CMK (cell line): Measurements from ENCODE around the gene CADPS.
"Not testable (repeated sequence)": the region's sequence is repeated elsewhere in the genome, so short reads cannot be mapped to it uniquely, and the experiment has no call there.

Experiments
- DNase-seq: peaks from one replicate; pipeline ENCODE4 v3.0.0-alpha.2; 2010; ENCODE audit warnings: low read depth

Gene CADPS

DNA sequence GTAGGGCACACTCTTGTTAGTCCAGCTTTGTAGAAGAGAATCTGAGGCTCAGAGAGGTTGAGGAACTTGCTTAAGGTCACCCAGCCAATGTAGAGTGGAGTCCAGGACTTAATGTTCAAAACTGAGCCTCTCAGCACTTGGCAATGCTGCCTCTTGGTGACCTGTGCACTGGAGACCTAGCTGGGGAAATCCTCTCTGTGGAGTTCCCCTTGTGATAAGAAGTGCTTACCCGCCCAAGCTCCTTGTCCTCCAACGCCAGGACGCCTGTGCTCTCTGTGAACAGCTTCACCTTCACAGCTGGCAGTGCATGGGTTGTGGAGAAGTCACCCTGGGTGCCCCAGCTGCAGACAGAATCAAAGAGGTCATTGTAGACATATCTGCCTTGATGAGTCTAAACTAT lies 282.8 kb downstream of the CADPS start:
- DNase-seq: no peak

DNA sequence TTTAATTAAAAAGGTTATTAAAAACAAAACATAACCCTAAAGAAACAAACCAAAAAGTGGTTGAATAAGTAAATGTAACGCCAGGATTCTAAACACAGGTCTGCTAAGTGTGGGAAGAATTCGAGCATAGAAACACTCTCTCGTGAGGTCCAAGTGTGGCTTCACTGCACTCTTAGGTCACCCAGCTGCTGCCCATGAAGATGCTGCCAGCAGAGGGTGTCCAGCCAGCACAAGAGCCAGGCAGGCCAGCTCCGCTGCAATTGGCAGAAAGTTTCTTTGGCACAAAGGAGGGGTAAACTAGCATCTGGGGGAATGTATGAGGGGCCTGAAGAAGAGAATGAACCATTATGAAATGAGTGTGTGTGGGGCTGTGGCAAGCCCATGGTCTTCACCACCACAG lies 286.1 kb downstream of the CADPS start:
- no peak for DNase-seq

DNA sequence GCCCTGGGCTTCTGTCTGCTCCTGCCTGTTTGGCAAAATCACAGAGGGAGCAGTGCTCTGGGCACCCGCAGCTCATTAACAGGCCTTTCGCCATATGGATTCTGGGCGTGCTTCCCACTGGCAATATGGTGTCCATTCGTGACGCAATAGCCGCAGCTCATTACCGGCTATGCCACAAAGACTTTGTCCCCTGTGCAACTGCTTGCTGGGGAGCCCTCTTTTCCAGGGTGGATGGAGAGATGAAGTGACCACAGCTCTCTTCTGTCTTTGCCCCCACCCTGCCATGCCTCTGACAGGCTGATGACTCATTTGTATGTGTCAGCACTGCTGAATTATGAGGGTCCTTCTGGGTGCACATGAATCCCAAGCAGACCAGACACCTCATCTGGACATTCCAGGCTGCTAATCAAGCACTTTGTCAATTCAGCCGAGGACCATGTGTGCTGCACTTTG lies 287.6 kb downstream of the CADPS start:
- DNase-seq: no peak

DNA sequence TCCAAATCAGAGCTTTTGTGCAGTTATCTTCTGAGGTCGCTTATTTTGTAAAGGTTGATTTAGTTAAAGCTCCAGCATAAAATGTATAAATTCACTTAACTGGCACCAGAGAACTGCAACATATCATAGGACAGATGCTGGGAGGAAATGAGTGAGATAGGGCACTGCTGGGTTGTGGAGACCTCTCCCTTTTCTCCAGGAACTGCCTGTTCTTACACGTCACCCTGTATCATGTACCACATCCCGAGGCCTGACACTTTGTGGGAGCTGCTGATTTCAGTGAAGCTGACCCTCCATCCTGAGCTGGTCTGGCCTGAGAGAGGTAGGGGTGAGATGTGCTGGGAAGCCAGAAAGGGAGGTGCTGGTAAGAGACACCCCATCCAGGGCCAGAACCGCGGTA lies 288.0 kb downstream of the CADPS start:
- no peak for DNase-seq

DNA sequence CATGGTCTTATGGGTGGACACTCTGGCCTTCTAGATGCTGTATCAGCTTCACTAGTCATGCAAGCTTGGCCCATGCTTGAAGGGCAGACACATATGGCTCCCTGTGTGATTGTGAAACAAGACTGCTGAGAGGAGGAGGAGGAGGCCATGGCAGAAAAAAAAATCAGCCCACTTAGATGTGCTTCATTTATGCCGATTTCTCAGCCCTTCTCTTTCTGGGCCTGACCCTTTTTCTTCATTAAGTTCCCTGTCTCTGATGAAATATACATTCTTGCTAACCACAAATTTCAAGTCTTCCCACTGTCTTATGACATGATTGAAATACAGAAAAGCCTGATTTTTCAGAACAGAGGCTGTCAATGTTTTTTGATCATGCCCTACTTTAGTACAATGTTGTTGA lies 288.9 kb downstream of the CADPS start:
- no peak for DNase-seq

DNA sequence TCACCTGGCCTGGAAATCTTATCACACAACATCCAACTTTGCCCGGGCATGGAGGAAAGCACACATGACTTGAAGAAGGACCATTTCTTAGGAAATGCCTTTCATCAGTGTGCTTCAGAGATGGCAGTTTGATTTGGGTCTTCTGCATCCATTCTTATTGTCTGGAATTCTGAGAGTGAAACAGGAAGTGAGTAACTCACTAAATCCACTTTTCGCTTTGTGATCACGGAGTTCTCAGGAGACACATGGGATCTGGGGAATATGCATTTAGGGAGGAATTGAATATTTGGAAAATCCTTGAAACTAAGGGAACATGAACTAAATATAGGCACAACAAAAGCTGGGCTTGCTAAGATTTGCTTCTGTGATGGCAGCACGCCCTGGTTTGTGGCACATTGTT lies 289.4 kb downstream of the CADPS start:
- DNase-seq: no peak

DNA sequence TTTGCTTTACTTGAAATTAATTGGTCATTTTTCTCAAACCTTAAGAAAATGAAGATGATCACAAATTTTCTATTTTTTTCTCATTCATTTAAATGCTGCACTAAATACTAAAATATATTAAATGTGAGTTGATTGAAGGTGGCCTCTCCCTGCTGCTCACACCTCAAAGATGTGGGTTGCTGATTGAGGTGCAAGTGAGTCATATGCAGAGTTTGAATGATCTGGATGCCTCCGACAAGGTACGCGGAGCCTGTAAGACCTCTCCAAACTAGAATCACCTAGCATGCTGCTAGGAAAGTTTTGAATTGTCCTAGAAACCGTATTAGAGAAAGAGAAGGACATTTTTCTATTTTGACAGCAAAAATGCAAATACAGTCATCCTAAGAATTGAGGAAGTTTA lies 290.6 kb downstream of the CADPS start:
- DNase-seq: no peak

DNA sequence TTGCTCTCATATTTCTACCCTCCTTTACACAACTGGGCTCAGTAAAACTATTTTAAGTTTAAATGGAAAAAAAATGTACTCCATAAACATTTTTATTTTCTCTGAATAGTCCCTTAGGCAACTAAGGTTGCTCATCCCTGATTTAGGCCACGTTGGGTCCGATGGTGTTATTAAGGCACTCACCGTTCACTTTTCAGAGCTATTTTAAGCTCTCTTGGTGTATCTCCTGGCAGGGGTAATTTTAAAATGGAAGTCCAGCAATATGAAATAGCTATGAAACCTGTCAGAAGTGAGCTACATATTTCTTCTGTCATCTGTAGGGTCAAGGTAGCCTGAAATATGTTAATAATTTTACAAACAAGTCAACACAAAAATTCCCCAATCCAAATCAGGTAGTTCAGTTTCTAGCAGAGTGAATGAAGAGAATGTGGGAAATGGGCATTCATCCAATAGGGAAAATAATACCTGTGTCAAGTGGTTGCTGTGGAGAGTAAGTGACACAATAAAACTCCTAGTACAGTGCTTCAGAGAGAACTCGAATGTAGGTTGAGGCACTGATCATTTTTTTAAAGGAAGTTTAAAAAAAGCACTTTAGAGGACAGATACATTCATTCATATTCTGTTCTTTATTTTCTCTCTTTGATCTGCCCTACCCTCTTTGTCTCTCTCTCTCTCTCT lies 292.6 kb downstream of the CADPS start:
- DNase-seq: no peak

DNA sequence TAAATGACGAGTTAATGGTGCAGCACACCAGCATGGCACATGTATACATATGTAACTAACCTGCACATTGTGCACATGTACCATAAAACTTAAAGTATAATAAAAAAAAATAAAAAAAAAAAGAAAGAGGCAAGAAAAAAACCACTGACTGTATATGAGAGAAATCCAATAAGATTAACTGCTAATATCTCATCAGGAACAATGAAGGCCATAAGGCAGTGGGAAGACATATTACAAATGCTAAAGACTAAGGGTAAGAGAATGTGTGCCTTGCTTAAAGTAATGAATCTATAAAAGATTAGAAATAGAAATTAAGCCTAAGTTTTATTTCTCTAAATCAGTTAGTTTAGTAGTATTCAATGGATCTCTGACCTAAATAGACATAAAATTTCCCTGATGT lies 294.7 kb downstream of the CADPS start:
- not testable (repeated sequence) for DNase-seq

DNA sequence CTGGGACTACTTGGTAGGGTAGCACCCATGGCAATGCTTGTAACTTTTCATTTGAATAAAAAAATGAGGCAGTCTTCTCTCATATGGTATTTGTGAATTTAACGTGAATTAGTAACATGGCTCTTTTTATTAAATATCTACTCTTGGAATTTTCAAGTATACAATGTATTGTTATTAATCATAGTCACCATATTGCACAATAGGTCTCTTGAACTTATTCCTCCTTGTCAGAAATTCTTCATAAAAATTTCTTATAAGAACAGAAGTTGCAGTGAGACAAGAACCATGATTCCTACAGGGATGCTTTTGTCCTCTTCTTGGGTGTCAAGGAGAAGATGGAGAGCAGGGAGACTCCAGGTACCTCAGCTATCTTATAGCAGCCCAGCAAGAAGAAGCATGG lies 298.1 kb downstream of the CADPS start:
- no peak for DNase-seq

DNA sequence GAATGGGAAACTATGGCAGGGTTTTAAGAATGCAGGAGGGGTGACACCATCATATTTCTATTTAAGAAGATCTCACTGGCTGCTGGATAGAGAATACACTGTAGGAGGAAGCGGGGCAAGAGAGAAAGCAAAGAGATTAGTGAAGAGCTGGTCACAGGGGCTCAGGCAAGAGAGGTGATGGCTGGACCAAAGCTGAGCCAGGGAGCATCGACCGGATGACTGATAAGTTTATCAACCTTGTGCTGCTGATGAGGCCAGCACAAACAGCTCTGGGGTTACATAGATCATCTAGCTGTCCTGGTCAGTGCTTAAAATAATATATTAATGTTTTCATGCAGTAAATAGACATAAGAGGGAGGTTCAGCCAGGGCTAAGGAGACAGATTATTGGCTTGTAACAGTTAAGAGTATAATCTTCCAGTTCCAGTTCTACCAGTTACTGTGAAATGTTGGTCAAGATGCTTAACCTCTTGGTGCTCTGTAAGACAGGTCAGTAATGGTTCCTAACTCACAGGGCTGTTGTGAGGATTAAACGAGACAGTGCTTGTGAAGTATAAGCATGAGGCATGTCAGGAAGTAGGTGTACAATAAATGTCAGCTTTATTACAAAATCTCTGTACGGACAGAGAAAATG lies 300.8 kb downstream of the CADPS start:
- no peak for DNase-seq

DNA sequence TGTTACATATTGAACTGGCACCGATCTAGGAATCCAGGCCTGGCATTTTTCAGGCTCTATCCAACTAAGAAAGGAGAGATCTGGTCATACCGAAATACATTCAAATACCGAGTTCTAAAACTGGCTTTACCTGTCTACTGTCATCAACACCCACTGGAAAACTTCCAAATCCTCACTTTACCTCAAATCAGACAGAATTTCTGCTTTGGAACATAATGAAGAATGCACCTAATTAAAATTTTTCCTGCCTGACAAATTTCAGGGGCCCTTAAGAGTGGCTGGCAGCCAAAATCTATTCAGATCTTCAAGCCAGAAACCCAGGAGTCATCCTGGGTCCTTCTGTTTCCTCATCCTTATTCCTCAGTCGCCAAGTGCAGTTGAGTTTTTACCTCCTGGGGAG lies 303.3 kb downstream of the CADPS start:
- no peak for DNase-seq

DNA sequence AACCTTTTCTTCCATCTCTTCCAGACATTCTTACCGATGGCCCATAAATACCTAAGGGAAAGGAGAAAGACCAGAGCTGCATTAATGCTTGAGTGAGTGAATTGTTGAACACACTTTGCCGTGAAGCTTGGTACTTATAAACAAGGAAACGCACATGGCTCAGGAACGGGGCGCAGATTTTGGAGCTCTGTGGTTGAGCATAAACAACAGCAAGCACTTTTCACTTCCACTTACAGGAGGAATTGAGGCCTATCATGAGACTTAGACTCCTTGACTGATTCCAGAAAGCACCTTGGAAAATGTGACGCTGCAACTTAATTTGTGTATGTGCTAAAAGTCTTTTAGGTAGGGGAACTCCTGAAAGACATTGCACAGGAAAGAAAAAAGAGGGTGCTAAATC lies 304.3 kb downstream of the CADPS start:
- no peak for DNase-seq

DNA sequence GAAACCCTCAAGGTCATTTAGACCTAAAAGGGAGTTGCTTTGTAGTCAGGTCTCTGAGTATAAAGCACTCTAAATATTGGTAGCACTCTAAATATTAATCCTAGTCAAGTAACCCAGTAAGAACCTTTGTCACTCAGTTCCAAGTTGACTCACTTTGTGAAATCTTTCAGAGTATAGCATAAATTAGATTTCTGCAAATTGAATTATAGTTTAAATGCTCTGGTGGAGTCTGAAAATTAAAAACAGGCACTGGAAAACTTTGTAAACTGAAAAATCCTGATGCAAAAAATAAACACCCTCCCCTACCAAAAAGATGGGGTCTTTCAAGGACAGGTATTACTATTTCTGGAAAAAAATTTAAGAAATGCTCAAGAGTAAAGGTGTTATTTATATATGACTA lies 305.6 kb downstream of the CADPS start:
- no peak for DNase-seq

DNA sequence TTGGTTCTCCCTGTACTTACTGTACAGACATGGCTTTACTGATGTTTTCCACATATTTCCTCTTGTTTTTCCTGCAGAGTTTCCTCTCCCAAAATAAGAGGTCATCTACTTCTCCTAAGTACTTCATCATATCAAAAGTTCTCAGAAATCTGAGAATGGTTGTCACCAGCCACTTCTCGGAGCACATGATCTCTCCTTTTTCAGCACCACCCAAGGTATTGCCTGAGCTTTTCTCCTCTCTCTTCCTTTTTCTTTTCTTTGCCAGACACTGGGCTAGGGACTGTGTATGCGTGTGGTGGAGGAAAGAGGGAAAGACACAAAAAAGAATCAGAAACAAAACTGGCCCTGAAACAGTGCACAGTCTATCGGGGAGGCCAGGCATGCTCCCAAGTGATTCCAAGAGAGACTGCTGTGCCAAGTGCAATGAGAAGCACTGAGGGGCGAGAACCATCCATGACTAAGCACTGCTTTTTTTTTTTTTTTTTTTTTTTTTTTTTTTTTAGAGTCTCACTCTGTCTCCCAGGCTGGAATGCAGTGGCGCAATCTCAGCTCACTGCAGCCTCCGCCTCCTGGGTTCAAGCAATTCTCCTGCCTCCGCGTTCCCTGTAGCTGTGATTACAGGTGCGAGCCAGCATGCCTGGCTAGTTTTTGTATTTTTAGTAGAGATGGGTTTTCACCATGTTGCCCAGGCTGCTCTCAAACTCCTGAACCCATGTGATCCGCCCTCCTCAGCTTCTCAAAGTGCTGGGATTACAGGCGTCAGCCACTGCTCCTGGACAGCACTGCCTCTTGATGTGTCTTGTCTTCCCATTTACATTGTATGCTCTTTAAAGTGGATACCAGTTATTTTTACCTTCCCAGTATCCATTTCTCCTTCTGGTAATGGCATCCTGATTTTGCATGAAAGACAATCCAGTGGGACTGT lies 307.9 kb downstream of the CADPS start:
- DNase-seq: no peak

DNA sequence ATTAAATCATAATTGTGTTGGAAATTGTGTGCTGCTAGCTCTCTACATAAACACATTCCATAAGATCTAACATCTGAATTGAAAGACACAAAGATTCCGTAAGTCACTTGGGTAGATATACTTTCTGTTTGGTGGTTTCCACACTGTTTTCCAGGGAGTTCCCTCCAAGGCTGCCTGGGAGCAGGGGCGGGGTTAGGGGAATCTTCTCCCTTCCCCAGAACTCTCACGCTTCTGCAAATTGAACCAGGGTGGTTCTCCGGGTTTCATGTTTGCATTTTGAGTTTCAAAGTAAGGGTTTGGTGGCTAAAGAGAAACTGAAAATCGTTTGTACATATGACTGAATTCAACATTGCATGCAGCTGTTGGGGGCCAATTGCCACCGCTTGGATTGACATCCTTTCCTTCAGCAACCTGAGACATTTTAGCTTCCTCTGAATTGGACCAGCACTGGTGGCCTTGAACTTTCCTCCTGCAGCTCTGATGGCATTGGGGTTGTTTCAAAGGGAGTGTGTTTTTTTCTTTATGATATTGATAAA lies 309.1 kb downstream of the CADPS start:
- DNase-seq: no peak

DNA sequence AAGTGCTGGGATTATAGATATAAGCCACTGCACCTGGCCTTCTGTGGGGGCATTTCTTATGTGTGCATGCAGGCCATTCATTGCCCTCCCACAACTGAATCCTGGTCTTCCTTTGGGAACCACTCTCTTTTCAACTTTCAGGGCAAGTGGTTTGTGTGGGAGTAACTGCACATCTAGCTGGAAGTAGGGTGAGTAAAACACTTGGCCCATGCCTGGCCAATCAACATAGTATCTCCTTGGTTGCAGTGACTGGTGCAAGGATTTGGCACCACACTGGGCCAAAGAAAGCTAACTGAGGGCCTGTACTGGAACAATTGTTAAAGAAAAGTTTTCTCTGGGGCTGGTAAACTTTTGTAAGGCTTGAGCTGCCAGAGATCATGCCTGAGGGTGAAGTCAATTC lies 312.6 kb downstream of the CADPS start:
- no peak for DNase-seq

DNA sequence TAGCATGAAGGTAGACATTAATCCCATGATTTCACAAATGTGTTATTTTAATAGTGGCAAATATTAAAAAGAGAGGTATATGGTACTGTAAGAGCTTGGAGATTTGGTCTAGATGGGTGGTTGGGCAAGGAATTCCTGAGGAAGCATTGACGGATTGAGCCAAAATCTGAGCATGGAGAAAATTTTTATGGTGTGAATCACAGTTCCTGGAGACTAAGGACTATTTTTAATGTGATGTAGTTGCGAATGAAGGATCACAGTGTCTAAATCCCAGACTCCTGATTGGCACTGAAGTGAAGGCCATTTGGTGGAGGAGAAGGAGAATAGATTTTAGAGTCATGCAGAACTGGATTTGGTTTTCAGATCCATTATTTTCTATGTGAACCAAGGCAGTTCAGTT lies 313.2 kb downstream of the CADPS start:
- no peak for DNase-seq

DNA sequence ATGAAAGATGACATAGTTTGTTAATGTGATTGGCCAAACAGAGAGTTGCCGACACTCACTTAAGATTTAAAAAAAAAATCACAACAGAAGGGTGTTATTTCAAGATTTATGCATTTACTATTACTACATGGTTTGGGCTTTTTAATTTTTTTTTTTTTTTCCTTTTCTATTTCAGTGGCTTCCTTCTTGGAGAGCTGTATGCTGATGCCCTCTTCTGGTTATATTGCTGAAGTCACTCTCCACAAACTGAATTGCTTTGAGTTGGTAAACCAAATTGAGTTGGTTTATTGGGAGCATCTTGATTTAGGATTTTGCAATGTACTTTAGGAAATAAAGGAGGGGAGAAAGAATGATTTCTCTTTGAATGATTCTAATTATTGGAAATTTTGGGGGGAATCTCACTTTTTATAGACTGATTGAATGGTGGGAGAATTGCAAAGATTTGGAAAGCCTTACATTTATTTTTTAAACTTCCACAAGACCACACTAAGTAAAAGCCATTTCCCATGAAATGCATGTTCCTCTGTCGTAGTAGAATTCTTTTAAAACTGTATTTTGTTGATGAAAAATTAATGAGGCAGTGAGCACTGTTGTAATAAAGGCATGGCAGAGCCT lies 315.3 kb downstream of the CADPS start:
- DNase-seq: no peak

DNA sequence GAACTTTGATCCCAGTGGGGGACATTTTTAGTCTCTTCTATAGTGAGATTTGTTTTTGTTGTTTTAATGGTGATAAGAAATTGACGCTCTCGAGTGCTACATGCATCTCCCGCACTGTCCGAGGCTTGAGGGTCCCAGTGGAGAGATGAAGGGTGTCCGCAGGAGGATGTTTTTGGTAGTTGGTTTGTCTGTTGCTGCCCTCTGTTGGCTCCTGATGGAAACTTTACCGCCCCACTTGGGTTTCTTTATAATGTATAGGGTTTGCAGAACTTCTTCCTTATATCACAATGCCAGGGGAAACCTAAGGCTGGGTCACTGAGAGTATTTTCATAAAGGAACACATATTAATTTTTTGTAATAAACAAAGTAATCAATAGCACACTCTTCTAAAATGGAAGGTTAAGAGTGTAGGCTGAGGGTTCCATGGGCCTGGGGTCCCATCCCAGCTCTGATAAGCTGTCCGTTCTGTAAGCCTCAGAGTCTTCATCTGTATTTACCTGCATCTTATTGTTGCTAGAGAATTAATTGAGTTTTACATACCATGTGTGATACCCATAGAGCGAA lies 316.6 kb downstream of the CADPS start:
- no peak for DNase-seq

DNA sequence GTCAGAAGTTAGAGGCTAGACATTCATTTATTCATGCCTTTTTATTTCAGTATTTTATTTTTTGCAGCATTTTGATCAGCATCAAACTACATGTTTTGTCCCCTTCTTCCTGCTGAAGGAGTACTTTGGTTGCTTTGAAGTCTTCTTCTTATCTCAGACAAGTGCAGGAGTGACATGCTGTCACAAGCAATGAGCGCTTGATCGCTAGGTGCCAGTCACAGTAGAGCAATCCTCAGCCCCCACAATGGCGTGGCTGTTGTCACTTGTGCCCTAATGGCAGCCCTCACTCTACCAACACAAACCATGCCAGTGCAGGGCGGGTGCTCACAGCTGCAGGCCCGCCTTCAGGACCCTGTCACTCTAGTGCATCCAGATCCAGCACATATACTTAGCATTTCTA lies 317.2 kb downstream of the CADPS start:
- no peak for DNase-seq

DNA sequence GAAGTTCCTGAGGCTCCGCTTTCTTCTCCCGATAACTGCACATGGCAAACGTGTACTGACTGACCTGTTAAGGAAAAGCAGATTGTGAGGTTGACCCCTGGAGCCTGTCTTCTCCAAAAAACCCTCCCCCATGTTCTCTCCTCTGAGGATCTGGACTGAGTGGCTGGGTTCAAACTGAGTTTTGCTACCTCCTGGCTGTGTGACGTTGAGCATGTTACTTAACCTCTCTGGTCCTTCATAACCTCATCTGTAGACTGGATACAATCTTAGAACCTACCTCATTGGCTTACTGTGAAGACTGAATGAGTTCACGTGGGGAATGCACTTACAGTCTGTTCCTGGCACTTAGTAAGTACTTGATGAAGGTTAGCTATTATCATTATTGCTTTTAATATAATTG lies 317.8 kb downstream of the CADPS start:
- DNase-seq: no peak
